Endometrial microvascular endothelial cells (primary cell): Measurements from ENCODE around the gene MTHFD1L. TPM values are rescaled to one million over a fixed set of nuclear protein-coding genes. Genes with fewer than 3 reads are reported as not detected.

Experiments used
- in situ Hi-C: cut with HindIII; loops from 2 replicates; pipeline ENCODE4 v1.10.0; 2017; ENCODE audit warnings: low sequenced_read_pairs, low pct_unique_long_range_greater_than_20kb; ENCODE audit errors: inconsistent ontology term
- total RNA-seq: library from RNA; depleted of rRNA; stranded (reverse); fragments of >200 nt; gene quantifications from one replicate; pipeline ENCODE4 v1.2.3, GENCODE V29; 2015; ENCODE audit errors: inconsistent ontology term

Gene MTHFD1L
- total RNA-seq, 1 donor from 2014 or later, result 48.4 TPM

DNA sequence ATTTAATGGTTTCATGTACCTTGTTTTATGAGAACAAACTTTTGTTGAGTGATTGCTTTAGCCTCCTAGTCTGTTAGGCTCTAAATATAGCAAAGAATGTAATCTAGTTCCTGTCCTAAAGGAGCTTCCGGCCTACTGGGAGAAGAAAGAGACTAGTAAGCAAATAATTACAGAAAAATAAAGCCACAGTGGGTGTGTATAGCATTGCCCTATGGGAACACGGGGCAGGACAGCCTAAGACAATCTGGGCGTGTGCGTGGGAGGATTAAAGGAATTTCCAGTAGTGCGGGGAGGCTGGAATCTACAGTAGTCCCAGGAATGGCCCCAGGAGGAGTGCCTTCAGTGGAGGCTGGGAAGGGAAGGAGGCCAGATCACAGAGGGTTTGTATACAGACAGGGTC lies 276.2 kb downstream of the MTHFD1L start:
- in situ Hi-C loops, result no loop called here

DNA sequence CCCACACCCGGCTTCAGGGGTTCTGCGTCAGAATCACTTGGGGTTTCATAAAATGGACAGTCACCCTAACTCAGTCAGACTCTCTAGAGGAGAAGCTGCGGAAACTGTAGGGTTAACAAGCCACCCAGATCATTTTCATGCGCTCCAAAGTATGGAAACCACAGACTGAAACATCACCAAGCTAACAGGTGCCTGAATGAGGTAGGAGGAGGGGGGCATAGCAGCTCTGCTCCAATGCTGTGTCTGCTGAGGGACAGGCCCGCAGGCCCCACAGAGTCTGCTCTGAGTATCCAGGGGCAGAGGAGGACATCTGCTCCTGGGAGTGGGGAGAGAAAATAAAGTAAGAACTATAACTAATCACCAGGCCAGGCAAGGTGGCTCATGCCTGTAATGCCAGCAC lies 277.2 kb downstream of the MTHFD1L start:
- in situ Hi-C loops, result no loop called here

DNA sequence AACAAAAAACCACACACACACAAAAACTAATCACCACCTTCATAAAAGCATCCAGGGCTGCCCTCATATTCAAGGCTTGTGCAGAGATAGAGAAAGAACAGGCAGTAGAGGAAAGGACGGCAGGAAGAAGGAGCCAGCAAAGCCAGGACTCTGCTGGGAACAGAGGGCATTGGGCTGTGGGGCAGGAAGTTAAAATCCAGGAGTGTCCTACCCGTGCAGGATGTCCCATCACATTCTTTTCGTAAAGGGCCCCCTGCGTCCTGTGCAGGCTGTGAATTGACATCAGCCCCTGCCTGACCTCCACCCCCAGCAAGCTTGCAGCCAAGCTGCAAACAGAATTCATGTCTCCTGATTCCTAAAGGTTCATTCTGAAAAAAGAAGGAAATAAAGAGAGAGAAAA lies 277.8 kb downstream of the MTHFD1L start:
- in situ Hi-C loops, result no loop called here

DNA sequence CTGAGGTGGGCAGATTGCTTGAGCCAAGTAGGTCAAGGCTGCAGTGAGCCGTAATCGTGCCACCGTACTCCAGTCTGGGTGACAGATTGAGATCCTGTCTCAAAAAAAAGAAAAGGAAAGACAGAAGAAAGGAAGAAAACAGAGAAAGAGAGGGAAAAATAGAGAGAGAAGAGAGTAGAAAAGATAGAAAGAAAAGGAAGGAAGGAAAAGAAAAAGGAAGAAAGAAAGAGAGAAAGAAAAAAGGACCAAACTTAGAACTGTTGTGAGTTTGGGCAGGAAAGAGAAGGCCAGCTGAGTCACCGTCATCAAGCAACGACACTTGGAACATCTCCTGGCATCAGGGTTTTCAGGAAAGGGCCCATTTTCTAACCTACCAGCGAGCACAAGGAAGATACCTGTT lies 278.3 kb downstream of the MTHFD1L start:
- in situ Hi-C loops, result no loop called here

DNA sequence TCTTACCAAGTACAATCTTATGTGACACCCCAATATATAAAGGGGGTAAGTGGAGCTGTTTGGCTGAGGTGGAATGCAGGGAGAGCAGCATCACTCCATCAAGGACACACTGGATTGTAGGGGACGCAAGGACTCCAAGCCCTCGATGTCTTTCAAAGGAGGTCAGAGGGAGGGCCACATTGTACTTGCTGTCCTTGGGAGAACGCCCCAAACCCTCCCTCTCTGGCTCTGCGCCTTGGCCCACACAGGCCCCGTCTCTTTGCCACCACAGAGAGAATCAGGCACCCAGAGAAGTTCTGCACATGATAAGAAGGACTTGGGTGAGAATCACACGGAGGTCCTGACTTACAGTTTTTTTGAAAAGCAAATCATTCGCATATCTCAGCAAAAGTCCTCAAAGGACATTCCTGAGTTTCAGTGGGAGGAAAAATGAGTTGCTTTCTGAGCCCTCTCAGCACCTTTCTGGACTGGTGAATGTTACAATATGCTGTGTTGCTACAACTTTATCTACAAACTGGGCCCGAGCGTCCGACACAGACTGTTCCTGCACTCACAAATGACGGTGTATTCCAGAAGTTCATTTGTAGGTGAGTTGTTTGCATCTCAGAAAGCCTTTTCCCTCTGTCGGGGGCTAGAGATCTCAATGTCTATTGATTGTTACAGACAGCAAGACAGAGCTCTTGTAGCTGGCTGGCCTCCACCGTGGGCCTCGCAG lies 281.8 kb downstream of the MTHFD1L start:
- in situ Hi-C loops, result no loop called here

DNA sequence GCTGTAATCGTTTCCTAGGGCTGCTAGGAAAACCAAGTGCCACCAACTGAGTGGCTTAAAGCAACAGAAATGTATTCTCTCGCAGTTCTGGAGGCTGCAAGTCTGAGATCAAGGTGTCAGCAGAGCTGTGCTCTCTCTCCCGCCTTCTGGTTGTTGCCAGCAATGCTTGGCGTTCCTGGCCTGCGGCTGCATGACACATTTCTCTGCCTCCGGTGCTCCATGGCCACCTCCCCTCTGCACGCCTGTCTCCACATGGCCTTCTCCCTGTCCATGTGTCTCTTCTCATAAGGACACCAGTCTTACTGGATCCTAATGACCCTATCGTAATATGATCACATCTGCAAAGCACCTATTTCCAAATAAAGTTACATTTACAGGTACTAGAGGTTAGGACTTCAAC lies 282.6 kb downstream of the MTHFD1L start:
- in situ Hi-C loops, result no loop called here

DNA sequence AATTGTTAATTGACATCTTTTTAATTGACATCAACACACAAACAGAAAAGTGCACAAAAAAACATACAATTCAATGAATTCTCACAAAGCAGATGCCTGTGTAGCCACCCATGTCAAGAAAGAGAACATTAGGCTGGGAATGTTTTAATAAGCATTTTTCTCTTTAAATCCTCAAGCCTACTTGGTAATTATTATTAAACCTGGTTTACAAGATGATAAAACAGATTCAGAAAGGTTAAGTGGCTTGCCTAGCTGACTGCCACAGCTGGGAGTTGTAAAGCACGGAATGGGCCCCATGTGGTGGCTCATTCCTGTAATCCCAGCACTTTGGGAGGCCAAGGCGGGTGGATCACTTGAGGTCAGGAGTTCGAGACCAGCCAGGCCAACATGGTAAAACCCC lies 284.3 kb downstream of the MTHFD1L start:
- in situ Hi-C loops, result no loop called here
